Heart right ventricle (tissue), 16 donors: ENCODE measurements around the gene PCNX3. TPM values are rescaled to one million over a fixed set of nuclear protein-coding genes. Genes with fewer than 3 reads are reported as not detected.

Experiments
- ATAC-seq, 8 donors: fragments of 200-7000 bp; cut with Tn5 transposase; one replicate each; pipeline ENCODE4 v1.9.1; 2020; ENCODE audit warnings: mild to moderate bottlenecking in 8 of 8, moderate library complexity in 8 of 8, moderate number of reproducible peaks in 1 of 8
- DNase-seq, 2 donors: peaks; one replicate each; pipeline ENCODE4 v3.0.0-alpha.2; 2020
- H3K27ac ChIP-seq, 10 donors: fragments of 200-600 bp; sonication (generic) in 2 of 10; one replicate each; pipeline versions ENCODE4 v1.5.0 to v1.8.0; 2020 to 2022; ENCODE audit warnings: mild to moderate bottlenecking in 3 of 10
- H3K27me3 ChIP-seq, 7 donors: fragments of 200-600 bp; one replicate each; pipeline ENCODE4 v1.8.0; 2021 to 2022; ENCODE audit warnings: mild to moderate bottlenecking in 2 of 7
- H3K36me3 ChIP-seq, 9 donors: fragments of 200-600 bp; sonication (generic) in 1 of 9; one replicate each; pipeline versions ENCODE4 v1.5.0 to v1.8.0; 2020 to 2022; ENCODE audit warnings: mild to moderate bottlenecking in 2 of 9
- H3K4me1 ChIP-seq, 9 donors: fragments of 200-600 bp; sonication (generic) in 1 of 9; one replicate each; pipeline versions ENCODE4 v1.5.0 to v1.8.0; 2020 to 2022; ENCODE audit warnings: mild to moderate bottlenecking in 4 of 9
- H3K4me3 ChIP-seq, 10 donors: fragments of 200-600 bp; sonication (generic) in 2 of 10; one replicate each; pipeline versions ENCODE4 v1.5.0 to v1.8.0; 2020 to 2022; ENCODE audit warnings: mild to moderate bottlenecking in 7 of 10, moderate library complexity in 2 of 10
- H3K9me3 ChIP-seq, 11 donors: fragments of 200-600 bp in 10 of 11; sonication (generic) in 2 of 11; one replicate each; pipeline versions ENCODE4 v1.5.0 to v1.8.0; 2013 to 2022; ENCODE audit warnings: mild to moderate bottlenecking in 2 of 11, control low read depth in 1 of 11, moderate library complexity in 1 of 11
- WGBS, 2 donors: extraction: QIAGEN DNeasy Blood & Tissue Kit; methylation state at CpG; one replicate each; pipeline ENCODE4 v1.1.7; 2013; ENCODE audit warnings: inconsistent platforms in 1 of 2; 5-methylcytosine and 5-hydroxymethylcytosine counted together
- intact Hi-C, 10 donors: fragments of 100-400 bp; cut with DNase I; formaldehyde crosslinking; loops; one replicate each; pipeline versions ENCODE4 v1.11.1 to v1.14.2; 2022
- polyA plus RNA-seq, 2 donors: library from polyadenylated mRNA; stranded (reverse); fragments of 200-250 nt; gene quantifications; one replicate each; pipeline ENCODE4 v1.2.3, GENCODE V29; 2013
- total RNA-seq, 10 donors: library from RNA; stranded (reverse); fragmentation: NEBNext Ultra II Directional in 3 of 10; extraction: Animal tissue kit (Norgen Biotek cat#: 25700) in 3 of 10; gene quantifications; one replicate each; pipeline versions ENCODE4 v1.2.1 to v1.2.4, GENCODE V29; 2021 to 2023
- TF ChIP-seq, protein P1 (sequence below), 9 donors: fragments of 200-600 bp; sonication (generic) in 2 of 9; IDR thresholded peaks; one replicate each; pipeline versions ENCODE4 v1.5.0 to v1.8.0; 2021 to 2022; ENCODE audit warnings: antibody characterized with exemption in 9 of 9, mild to moderate bottlenecking in 5 of 9, moderate library complexity in 1 of 9
- donor health status: Arrhythmogenic right ventricular cardiomyopathy.
- donor health status: ischemic (EF 13 %, LVEDD 7.1; RV severe dilation, severe dysfunction).
- donor health status: healthy with polysubstance abuse.
- donor health status: DM: no; HTN: yes; CAD: no.
- donor health status: DM: no; HTN: no; CAD: no.
- donor health status: ischemic (EF 25% LVEDD 6.9; RV normal size, moderate dysfunction).
- donor health status: ischemic (EF 25% LVEDD 5.7; RV mildly dilated, moderate dysfunction).
- donor health status: healthy.
- donor health status: DM: yes; HTN: yes; CAD: no.
- donor health status: Ischemic cardiomyopathy.
- donor health status: ischemic (EF 35%, LVEDD 5.7; RV mildly dilated, moderate dysfunction).
- donor health status: nonischemic (EF 11% LVEDD 7.7; RV severe dilation, severe dysfunction).
- donor health status: DM: yes; HTN: yes; CAD: no.
- donor health status: PGD.
- donor health status: ischemic (EF 29% LVEDD 5.4; RV normal size, mild dysfunction).
- donor health status: nonischemic (EF 23%, LVEDD 6.1; RV moderate dilation, normal function).

Gene PCNX3
- total and polyA plus RNA-seq, 12 donors = 9.4 to 16.9 (median 11.7) TPM

DNA sequence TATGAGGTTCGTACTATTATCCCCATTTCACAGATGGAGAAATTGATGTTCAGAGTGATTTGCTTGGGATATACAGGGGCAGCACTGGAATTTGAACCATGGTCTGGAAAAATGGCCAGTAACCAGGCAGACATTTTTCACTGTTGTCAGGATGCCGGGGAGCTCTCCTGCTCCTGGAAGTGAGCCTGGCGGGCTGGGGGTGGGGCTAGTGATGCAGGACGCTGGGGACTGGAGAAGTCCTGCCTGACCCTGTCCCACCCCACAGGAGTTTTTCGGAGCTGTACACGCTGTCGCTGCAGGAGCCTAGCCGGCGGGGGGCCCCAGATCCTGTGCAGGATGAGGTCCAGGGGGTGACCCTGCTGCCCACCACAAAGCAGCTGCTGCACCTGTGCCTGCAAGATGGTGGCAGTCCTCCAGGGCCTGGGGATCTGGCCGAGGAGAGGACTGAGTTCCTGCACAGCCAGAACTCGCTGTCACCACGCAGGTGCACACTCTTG, 33.5 kb downstream of the PCNX3 start:
- Histone ChIP-seq H3K4me1 (peaks cover 18 to 50% (median 32%) of the 10 kb centered on the region in 9 donors), H3K27ac (peak overlapping the region in 1 of 10 donors; percentile 26), H3K27me3 (peaks cover 0 to 8% (median 0%) of the 10 kb centered on the region in 7 donors), H3K36me3 (peaks cover 2 to 82% (median 15%) of the 10 kb centered on the region in 9 donors), H3K4me3 (no peak overlapping the region), H3K9me3 (no peaks in the 10 kb centered on the region)
- TF ChIP-seq, protein P1, sequence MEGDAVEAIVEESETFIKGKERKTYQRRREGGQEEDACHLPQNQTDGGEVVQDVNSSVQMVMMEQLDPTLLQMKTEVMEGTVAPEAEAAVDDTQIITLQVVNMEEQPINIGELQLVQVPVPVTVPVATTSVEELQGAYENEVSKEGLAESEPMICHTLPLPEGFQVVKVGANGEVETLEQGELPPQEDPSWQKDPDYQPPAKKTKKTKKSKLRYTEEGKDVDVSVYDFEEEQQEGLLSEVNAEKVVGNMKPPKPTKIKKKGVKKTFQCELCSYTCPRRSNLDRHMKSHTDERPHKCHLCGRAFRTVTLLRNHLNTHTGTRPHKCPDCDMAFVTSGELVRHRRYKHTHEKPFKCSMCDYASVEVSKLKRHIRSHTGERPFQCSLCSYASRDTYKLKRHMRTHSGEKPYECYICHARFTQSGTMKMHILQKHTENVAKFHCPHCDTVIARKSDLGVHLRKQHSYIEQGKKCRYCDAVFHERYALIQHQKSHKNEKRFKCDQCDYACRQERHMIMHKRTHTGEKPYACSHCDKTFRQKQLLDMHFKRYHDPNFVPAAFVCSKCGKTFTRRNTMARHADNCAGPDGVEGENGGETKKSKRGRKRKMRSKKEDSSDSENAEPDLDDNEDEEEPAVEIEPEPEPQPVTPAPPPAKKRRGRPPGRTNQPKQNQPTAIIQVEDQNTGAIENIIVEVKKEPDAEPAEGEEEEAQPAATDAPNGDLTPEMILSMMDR (IDR thresholded peaks at IDR 0.05) = no peak
- WGBS, 2 donors = 64 to 67% methylated on average over 12 of the region's 12 CpGs
- DNase-seq (no peak), ATAC-seq (no peak)
- intact Hi-C loops = no loop called here

DNA sequence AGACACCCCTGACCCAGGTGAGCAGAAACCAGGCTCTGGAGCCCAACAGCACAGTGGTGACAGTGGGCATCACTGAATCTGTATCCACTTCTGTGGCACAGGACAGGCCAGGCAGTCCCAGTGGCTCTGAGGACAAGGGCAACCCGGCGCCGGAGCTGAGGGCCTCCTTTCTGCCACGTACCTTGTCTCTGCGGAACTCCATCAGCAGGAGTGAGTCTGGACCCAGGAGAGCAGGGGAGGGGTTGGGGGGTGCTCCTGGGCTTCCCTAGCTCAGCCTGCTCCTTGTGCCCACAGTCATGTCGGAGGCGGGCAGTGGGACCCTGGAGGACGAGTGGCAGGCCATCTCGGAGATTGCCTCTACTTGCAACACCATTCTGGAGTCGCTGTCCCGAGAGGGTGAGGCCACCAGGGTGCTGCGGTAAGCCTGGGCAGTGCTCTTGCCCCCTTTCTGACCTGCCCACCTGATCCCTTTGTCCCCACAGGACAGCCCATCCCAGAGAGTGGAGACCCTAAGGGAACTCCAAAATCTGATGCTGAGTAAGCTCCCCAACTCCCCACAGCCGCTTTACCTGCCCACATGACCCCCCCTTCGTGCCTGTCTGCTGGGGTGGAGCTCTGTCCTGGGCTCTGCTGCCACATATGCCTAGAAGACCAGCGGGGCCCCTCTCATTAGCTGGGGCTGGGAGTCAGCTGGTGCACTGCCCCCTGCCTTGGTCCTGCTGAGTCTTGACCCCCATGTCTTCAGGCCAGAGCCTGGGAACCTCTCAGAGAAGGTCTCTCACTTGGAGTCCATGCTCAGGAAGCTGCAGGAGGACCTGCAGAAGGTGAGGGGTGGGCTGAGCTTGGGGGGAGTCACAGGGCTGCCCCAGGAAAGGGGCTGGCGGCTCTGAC, 34.3 kb downstream of the PCNX3 start:
- WGBS, 2 donors = 91% methylated on average over 16 of the region's 16 CpGs
- Histone ChIP-seq H3K4me1 (peaks cover 23 to 59% (median 41%) of the 10 kb centered on the region in 9 donors), H3K36me3 (peaks cover 2 to 82% (median 24%) of the 10 kb centered on the region in 9 donors), H3K27ac (peak overlapping the region in 7 of 10 donors; percentile 13 to 97 (median 95)), H3K4me3 (no peak overlapping the region), H3K9me3 (no peaks in the 10 kb centered on the region), H3K27me3 (peaks cover 0 to 8% (median 0%) of the 10 kb centered on the region in 7 donors)
- TF ChIP-seq, protein P1 (IDR thresholded peaks at IDR 0.05) = no peak
- no peak for ATAC-seq
- intact Hi-C loops = no loop called here
- DNase-seq = no peak

DNA sequence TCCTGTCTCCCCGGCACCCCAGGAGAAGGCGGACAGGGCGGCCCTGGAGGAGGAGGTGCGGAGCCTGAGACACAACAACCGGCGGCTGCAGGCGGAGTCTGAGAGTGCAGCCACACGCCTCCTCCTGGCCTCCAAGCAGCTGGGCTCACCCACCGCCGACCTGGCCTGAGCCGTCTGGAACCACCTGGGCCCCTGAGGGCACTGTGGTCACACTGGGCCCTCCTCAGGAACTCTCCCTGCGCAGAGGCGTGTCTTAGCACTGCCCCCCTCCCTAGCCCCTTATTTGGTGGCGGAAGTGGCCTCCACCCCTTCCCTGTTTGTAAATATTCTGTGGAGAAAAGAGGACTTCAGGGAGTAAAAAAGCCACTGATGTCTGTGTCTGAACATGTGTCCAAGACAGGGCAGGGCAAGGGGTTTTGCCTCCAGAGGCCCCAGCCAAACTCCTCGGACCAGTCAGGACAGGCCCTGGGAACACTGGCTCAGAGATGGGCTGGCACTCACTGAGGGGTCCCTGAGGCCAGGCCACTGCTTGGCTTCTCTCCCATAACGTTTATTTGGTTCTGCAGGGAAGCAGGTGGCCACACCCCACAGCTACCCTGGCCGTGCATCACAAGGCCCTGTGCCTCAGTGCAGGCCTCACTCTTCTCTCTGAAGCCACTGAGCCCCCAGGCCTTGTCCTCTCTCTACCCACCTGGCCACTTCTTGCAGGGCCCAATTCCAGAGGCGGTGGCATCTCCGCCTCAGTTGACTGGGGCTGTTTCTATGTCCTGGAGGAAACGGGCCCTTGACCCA, 35.2 kb downstream of the PCNX3 start:
- Histone ChIP-seq H3K4me3 (peak overlapping the region in 1 of 10 donors; percentile 61), H3K4me1 (peaks cover 23 to 66% (median 42%) of the 10 kb centered on the region in 9 donors), H3K27ac (peak overlapping the region in 9 of 10 donors; percentile 91 to 99 (median 96)), H3K36me3 (peaks cover 2 to 82% (median 32%) of the 10 kb centered on the region in 9 donors), H3K27me3 (peaks cover 0 to 8% (median 0%) of the 10 kb centered on the region in 7 donors), H3K9me3 (no peaks in the 10 kb centered on the region)
- TF ChIP-seq, protein P1 (IDR thresholded peaks at IDR 0.05) = no peak
- intact Hi-C loops = no loop called here
- ATAC-seq (no peak), DNase-seq (no peak)
- 81 to 83% methylated on average over 20 of the region's 20 CpGs for WGBS, 2 donors

DNA sequence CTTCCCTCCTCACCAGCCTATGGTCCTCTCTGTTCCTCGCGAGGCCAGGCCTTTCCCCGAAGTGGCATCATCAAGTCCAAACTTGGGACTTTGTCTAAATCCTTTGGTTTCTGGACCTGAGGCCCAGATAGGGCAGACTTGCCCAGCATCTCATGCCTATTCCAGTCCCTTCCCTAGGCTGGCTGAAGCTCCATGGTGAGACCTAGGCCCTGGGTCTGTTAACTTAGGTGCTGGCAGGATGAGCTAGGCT, 35.7 kb downstream of the PCNX3 start:
- peaks cover 2 to 82% (median 36%) of the 10 kb centered on the region in 9 donors for H3K36me3 ChIP-seq
- 95 to 100% methylated on average over 3 of the region's 3 CpGs for WGBS, 2 donors

More for the DNA sequence above, 35.7 kb downstream of the PCNX3 start:
- Histone ChIP-seq H3K27ac (peak overlapping the region; percentile 91 to 99 (median 96)), H3K9me3 (no peaks in the 10 kb centered on the region), H3K4me3 (peak overlapping the region in 1 of 10 donors; percentile 61), H3K4me1 (peaks cover 23 to 66% (median 42%) of the 10 kb centered on the region in 9 donors), H3K27me3 (peaks cover 0 to 8% (median 0%) of the 10 kb centered on the region in 7 donors)
- ATAC-seq (no peak), DNase-seq (no peak)
- intact Hi-C loops = no loop called here
- TF ChIP-seq, protein P1 (IDR thresholded peaks at IDR 0.05) = no peak
